ENCODE measurements around the gene GNB2. TPM values are rescaled to one million over a fixed set of nuclear protein-coding genes. Genes with fewer than 3 reads are reported as not detected.
A peak's percentile ranks its signal among the peaks of the same experiment; 100 is the strongest.

The GNB2 gene
- total and polyA plus RNA-seq, 2 of the 13 experiments (the other 11 are each of a cell fraction or from before 2014, with no cell fraction given), result 48.3 to 67.1 TPM

DNA sequence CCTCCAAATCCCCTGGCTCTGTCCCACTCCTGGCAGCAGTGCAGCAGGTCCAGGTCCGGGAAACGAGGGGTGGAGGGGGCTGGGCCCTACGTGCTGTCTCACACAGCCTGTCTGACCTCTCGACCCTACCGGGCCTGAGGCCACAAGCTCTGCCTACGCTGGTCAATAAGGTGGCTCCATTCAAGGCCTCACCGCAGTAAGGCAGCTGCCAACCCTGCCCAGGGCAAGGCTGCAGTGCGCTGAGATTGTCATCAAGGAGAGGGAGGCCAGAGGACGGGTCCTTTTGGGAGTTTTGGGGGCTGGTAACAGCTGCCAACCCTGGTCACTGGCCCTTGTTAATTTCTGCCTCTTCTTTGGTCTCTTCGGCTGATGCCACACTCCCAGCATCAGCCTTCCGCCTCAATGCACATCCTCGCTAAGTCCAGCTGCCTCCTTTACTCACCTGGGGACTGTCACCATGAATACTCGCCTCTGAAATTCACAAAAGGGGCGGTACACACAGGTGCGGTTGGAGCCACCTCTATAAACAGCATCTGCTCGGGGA, 50.3 kb downstream of the GNB2 start (continued):
- TF ChIP-seq, protein P1, sequence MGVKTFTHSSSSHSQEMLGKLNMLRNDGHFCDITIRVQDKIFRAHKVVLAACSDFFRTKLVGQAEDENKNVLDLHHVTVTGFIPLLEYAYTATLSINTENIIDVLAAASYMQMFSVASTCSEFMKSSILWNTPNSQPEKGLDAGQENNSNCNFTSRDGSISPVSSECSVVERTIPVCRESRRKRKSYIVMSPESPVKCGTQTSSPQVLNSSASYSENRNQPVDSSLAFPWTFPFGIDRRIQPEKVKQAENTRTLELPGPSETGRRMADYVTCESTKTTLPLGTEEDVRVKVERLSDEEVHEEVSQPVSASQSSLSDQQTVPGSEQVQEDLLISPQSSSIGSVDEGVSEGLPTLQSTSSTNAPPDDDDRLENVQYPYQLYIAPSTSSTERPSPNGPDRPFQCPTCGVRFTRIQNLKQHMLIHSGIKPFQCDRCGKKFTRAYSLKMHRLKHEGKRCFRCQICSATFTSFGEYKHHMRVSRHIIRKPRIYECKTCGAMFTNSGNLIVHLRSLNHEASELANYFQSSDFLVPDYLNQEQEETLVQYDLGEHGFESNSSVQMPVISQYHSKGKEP (CRISPR knock-in tag; IDR thresholded peaks at IDR 0.05), result no peak
- TF ChIP-seq EP300 (IDR thresholded peaks at IDR 0.05; ENCODE audit: low read depth in 2 of 2, low read length in 2 of 2) (peak in 1 of 2 experiments; percentile 49; a peak in 2 of 4 replicates), EP300 (CRISPR knock-in tag; IDR thresholded peaks at IDR 0.05; ENCODE audit: borderline replicate concordance) (no peak; the same call in 1 of the 2 replicates), ZKSCAN1 (IDR thresholded peaks at IDR 0.05; ENCODE audit: low read length) (no peak), ZNF619 (CRISPR knock-in tag; IDR thresholded peaks at IDR 0.05) (no peak), ZNF30 (CRISPR knock-in tag; IDR thresholded peaks at IDR 0.05) (no peak), FIP1L1 (IDR thresholded peaks at IDR 0.05; ENCODE audit: borderline replicate concordance, insufficient read depth, low read depth, low read length) (no peak), ETV6 (CRISPR knock-in tag; conservative IDR thresholded peaks at IDR 0.05) (no peak), NCOA5 (CRISPR knock-in tag; IDR thresholded peaks at IDR 0.05) (no peak), PHF20 (CRISPR knock-in tag; IDR thresholded peaks at IDR 0.05) (peak; percentile 16; the same call in 1 of the 2 replicates), NFYC (CRISPR knock-in tag; IDR thresholded peaks at IDR 0.05) (no peak), HNRNPK (IDR thresholded peaks at IDR 0.05; ENCODE audit: low read depth, low read length, poor library complexity, severe bottlenecking) (no peak), PCBP2 (optimal IDR thresholded peaks at IDR 0.05; ENCODE audit: low read depth, low read length, poor library complexity, severe bottlenecking) (no peak), IRX3 (CRISPR knock-in tag; IDR thresholded peaks at IDR 0.05; ENCODE audit: borderline replicate concordance, low read depth) (no peak), HOXA7 (CRISPR knock-in tag; IDR thresholded peaks at IDR 0.05) (no peak), ZNF138 (CRISPR knock-in tag; IDR thresholded peaks at IDR 0.05; ENCODE audit: low read depth) (no peak), HNRNPL (IDR thresholded peaks at IDR 0.05; ENCODE audit: low read depth, low read length) (peak; percentile 90)
- TF ChIP-seq, protein P2, sequence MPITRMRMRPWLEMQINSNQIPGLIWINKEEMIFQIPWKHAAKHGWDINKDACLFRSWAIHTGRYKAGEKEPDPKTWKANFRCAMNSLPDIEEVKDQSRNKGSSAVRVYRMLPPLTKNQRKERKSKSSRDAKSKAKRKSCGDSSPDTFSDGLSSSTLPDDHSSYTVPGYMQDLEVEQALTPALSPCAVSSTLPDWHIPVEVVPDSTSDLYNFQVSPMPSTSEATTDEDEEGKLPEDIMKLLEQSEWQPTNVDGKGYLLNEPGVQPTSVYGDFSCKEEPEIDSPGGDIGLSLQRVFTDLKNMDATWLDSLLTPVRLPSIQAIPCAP (CRISPR knock-in tag; IDR thresholded peaks at IDR 0.05; ENCODE audit: low read depth), result no peak
- TF ChIP-seq, protein P3, sequence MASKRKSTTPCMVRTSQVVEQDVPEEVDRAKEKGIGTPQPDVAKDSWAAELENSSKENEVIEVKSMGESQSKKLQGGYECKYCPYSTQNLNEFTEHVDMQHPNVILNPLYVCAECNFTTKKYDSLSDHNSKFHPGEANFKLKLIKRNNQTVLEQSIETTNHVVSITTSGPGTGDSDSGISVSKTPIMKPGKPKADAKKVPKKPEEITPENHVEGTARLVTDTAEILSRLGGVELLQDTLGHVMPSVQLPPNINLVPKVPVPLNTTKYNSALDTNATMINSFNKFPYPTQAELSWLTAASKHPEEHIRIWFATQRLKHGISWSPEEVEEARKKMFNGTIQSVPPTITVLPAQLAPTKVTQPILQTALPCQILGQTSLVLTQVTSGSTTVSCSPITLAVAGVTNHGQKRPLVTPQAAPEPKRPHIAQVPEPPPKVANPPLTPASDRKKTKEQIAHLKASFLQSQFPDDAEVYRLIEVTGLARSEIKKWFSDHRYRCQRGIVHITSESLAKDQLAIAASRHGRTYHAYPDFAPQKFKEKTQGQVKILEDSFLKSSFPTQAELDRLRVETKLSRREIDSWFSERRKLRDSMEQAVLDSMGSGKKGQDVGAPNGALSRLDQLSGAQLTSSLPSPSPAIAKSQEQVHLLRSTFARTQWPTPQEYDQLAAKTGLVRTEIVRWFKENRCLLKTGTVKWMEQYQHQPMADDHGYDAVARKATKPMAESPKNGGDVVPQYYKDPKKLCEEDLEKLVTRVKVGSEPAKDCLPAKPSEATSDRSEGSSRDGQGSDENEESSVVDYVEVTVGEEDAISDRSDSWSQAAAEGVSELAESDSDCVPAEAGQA (IDR thresholded peaks at IDR 0.05; ENCODE audit: low read depth), result no peak
- TF ChIP-seq, protein P3 (CRISPR knock-in tag; IDR thresholded peaks at IDR 0.05; ENCODE audit: borderline replicate concordance), result no peak
- TF ChIP-seq, protein P4, sequence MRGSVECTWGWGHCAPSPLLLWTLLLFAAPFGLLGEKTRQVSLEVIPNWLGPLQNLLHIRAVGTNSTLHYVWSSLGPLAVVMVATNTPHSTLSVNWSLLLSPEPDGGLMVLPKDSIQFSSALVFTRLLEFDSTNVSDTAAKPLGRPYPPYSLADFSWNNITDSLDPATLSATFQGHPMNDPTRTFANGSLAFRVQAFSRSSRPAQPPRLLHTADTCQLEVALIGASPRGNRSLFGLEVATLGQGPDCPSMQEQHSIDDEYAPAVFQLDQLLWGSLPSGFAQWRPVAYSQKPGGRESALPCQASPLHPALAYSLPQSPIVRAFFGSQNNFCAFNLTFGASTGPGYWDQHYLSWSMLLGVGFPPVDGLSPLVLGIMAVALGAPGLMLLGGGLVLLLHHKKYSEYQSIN (CRISPR knock-in tag; IDR thresholded peaks at IDR 0.05; ENCODE audit: borderline replicate concordance), result no peak
